OCI-LY1 (cell line): Measurements from ENCODE around the gene TOR3A.

Experiments used
- H2AFZ ChIP-seq: fragments of 200-600 bp; sonication (generic), shearing (Covaris generic); 2 replicates; pipeline ENCODE4 v1.6.0; 2014; ENCODE audit warnings: antibody characterized with exemption, mild to moderate bottlenecking, low read length
- H3F3A ChIP-seq: fragments of 200-600 bp; sonication (generic), shearing (Covaris generic); 2 replicates; pipeline ENCODE4 v1.6.0; 2014; ENCODE audit warnings: mild to moderate bottlenecking, antibody characterized with exemption, low read length, moderate library complexity; ENCODE audit not compliant: insufficient read depth
- H3K27ac ChIP-seq: fragments of 200-600 bp; sonication (generic); 2 replicates; pipeline ENCODE4 v1.5.1; 2014; ENCODE audit warnings: low read length, mixed run types, mild to moderate bottlenecking, low read depth; ENCODE audit not compliant: poor library complexity, severe bottlenecking
- H3K27me3 ChIP-seq: fragments of 200-600 bp; sonication (generic); 2 replicates; pipeline ENCODE4 v1.6.0; 2014; ENCODE audit warnings: antibody characterized with exemption, mild to moderate bottlenecking, low read length, moderate library complexity; ENCODE audit not compliant: insufficient read depth
- H3K36me3 ChIP-seq: fragments of 200-600 bp; sonication (generic); 2 replicates; pipeline ENCODE4 v1.6.1; 2014; ENCODE audit warnings: mild to moderate bottlenecking, antibody characterized with exemption, low read length, moderate library complexity, mixed read lengths; ENCODE audit not compliant: insufficient read depth
- H3K4me1 ChIP-seq: fragments of 200-600 bp; sonication (generic); 2 replicates; pipeline ENCODE4 v1.5.1; 2014; ENCODE audit warnings: mild to moderate bottlenecking, low read length, moderate library complexity; ENCODE audit not compliant: insufficient read depth, severe bottlenecking
- H3K4me2 ChIP-seq: fragments of 200-600 bp; sonication (generic), shearing (Covaris generic); 2 replicates; pipeline ENCODE4 v1.6.1; 2014; ENCODE audit warnings: low read length
- H3K4me3 ChIP-seq: fragments of 200-600 bp; sonication (generic); 2 replicates; pipeline ENCODE4 v1.5.1; 2014; ENCODE audit warnings: low read length, low read depth, mild to moderate bottlenecking, mixed read lengths; ENCODE audit not compliant: poor library complexity, severe bottlenecking
- H3K79me2 ChIP-seq: fragments of 200-600 bp; shearing (Covaris generic); 2 replicates; pipeline ENCODE4 v1.6.1; 2016; ENCODE audit warnings: mixed run types, low read length, mixed read lengths; ENCODE audit not compliant: insufficient read depth
- H3K9ac ChIP-seq: fragments of 200-600 bp; sonication (generic), shearing (Covaris generic); 2 replicates; pipeline ENCODE4 v1.6.1; 2014; ENCODE audit warnings: mild to moderate bottlenecking, low read length, mixed read lengths
- H3K9me2 ChIP-seq: fragments of 200-600 bp; sonication (generic), shearing (Covaris generic); 2 replicates; pipeline ENCODE4 v1.6.1; 2014; ENCODE audit warnings: low read depth, mild to moderate bottlenecking, low read length, mixed read lengths
- H3K9me3 ChIP-seq: fragments of 200-600 bp; shearing (Covaris generic); 2 replicates; pipeline ENCODE4 v1.6.1; 2014; ENCODE audit warnings: low read length, mixed read lengths
- H4K20me1 ChIP-seq: fragments of 200-600 bp; sonication (generic), shearing (Covaris generic); 2 replicates; pipeline ENCODE4 v1.6.0; 2016; ENCODE audit warnings: mild to moderate bottlenecking, low read length; ENCODE audit not compliant: insufficient read depth
- EZH2 ChIP-seq: fragments of 200-600 bp; sonication (generic), shearing (Covaris generic); IDR thresholded peaks from 2 replicates; pipeline ENCODE4 v1.8.0; 2017; ENCODE audit warnings: borderline replicate concordance, mixed run types, mild to moderate bottlenecking, antibody characterized with exemption, low read length, moderate library complexity, mixed read lengths
- TF ChIP-seq, protein P1 (sequence below): fragments of 200-600 bp; sonication (generic), shearing (Covaris generic); IDR thresholded peaks from 2 replicates; pipeline ENCODE4 v1.5.1; 2017; ENCODE audit warnings: mild to moderate bottlenecking, antibody characterized with exemption, low read length, moderate library complexity, mixed read lengths

The TOR3A gene

GRCh38 chr1:179082333-179082998, 596 bp downstream of the TOR3A start:
- peak overlapping the region; percentile 91 for H3K4me2 ChIP-seq
- peak overlapping the region; percentile 85 for H3K9ac ChIP-seq
- H3K27ac ChIP-seq: peak overlapping the region; percentile 94
- peaks cover 9% of the 10 kb centered on the region; the same call in 1 of the 2 replicates for H3K79me2 ChIP-seq
- no peaks in the 10 kb centered on the region for H3K9me3 ChIP-seq
- H3K27me3 ChIP-seq: no peaks in the 10 kb centered on the region
- TF ChIP-seq, protein P1, sequence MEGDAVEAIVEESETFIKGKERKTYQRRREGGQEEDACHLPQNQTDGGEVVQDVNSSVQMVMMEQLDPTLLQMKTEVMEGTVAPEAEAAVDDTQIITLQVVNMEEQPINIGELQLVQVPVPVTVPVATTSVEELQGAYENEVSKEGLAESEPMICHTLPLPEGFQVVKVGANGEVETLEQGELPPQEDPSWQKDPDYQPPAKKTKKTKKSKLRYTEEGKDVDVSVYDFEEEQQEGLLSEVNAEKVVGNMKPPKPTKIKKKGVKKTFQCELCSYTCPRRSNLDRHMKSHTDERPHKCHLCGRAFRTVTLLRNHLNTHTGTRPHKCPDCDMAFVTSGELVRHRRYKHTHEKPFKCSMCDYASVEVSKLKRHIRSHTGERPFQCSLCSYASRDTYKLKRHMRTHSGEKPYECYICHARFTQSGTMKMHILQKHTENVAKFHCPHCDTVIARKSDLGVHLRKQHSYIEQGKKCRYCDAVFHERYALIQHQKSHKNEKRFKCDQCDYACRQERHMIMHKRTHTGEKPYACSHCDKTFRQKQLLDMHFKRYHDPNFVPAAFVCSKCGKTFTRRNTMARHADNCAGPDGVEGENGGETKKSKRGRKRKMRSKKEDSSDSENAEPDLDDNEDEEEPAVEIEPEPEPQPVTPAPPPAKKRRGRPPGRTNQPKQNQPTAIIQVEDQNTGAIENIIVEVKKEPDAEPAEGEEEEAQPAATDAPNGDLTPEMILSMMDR: no peak
- TF ChIP-seq EZH2: no peak
- no peaks in the 10 kb centered on the region for H4K20me1 ChIP-seq
- H3K4me1 ChIP-seq: peaks cover 38% of the 10 kb centered on the region
- no peaks in the 10 kb centered on the region for H3K9me2 ChIP-seq
- peaks cover 29% of the 10 kb centered on the region for H3K36me3 ChIP-seq
- H2AFZ ChIP-seq: no peak overlapping the region
- H3F3A ChIP-seq: 0 out of 2 replicates have a peak, but pooled peaks cover 2% of the 10 kb centered on the region
- peak overlapping the region; percentile 79 for H3K4me3 ChIP-seq

GRCh38 chr1:179082999-179083335, 1.1 kb downstream of the TOR3A start:
- Histone ChIP-seq H3K9ac (peak overlapping the region; percentile 85), H3K4me2 (peak overlapping the region; percentile 91), H3K4me3 (peak overlapping the region; percentile 79), H3K9me3 (no peaks in the 10 kb centered on the region), H3F3A (0 out of 2 replicates have a peak, but pooled peaks cover 2% of the 10 kb centered on the region), H3K27ac (peak overlapping the region; percentile 94), H3K9me2 (no peaks in the 10 kb centered on the region), H3K27me3 (no peaks in the 10 kb centered on the region), H2AFZ (no peak overlapping the region), H3K79me2 (peaks cover 9% of the 10 kb centered on the region; the same call in 1 of the 2 replicates), H3K36me3 (peaks cover 34% of the 10 kb centered on the region), H4K20me1 (no peaks in the 10 kb centered on the region), H3K4me1 (peaks cover 43% of the 10 kb centered on the region)
- TF ChIP-seq, protein P1: no peak
- TF ChIP-seq EZH2: no peak

DNA sequence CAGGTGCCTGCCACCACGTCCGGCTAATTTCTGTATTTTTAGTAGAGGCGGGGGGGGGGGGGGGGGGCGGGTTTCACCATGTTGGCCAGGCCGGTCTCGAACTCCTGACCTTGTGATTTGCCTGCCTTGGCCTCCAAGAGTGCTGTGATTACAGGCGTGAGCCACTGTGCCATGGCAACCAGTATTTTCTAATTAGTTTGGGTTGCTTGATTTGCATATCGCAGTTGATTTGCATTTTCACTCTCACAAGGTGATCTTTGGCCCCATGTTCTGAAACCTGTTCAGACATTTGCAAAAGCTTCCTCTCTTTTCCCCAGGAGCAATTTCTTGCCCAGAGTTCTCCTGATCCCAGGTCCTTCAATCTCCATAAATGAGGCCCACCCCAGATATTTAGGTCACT, 1.7 kb downstream of the TOR3A start:
- peak overlapping the region; percentile 85 for H3K9ac ChIP-seq
- H3K9me2 ChIP-seq: no peaks in the 10 kb centered on the region
- no peaks in the 10 kb centered on the region for H3K9me3 ChIP-seq
- H3K27ac ChIP-seq: peak overlapping the region; percentile 94
- H4K20me1 ChIP-seq: no peaks in the 10 kb centered on the region
- H3K36me3 ChIP-seq: peaks cover 40% of the 10 kb centered on the region
- peaks cover 9% of the 10 kb centered on the region; the same call in 1 of the 2 replicates for H3K79me2 ChIP-seq
- peak overlapping the region; percentile 91 for H3K4me2 ChIP-seq
- no peak overlapping the region for H2AFZ ChIP-seq
- 0 out of 2 replicates have a peak, but pooled peaks cover 2% of the 10 kb centered on the region for H3F3A ChIP-seq
- peak overlapping the region; percentile 79 for H3K4me3 ChIP-seq
- peaks cover 48% of the 10 kb centered on the region for H3K4me1 ChIP-seq
- H3K27me3 ChIP-seq: no peaks in the 10 kb centered on the region
- TF ChIP-seq EZH2: no peak
- TF ChIP-seq, protein P1: no peak
